Activated naive CD4-positive, alpha-beta T cell treated with anti-CD3 and anti-CD28 coated beads for 36 hours (primary cell): ENCODE results near the gene CYTH2. TPM values are rescaled to one million over a fixed set of nuclear protein-coding genes. Genes with fewer than 3 reads are reported as not detected.

Experiments used
- CTCF ChIA-PET: fragments of 350-600 bp; sonication (Branson Sonifier 250); formaldehyde crosslinking; loops from one replicate; lab custom pipeline; 2021; ENCODE audit warnings: antibody characterized with exemption; lab: Charles Lee
- DNase-seq: peaks from one replicate; pipeline ENCODE4 v3.0.0-alpha.2; 2020
- H3K27ac Mint-ChIP-seq: one replicate; pipeline ENCODE4 v1.8.0; 2021; ENCODE audit warnings: mild to moderate bottlenecking, mixed read lengths
- H3K27me3 Mint-ChIP-seq: one replicate; pipeline ENCODE4 v1.8.0; 2021; ENCODE audit warnings: low read depth, mixed read lengths
- H3K36me3 Mint-ChIP-seq: one replicate; pipeline ENCODE4 v1.8.0; 2021; ENCODE audit warnings: low read depth, mixed read lengths
- H3K4me1 Mint-ChIP-seq: one replicate; pipeline ENCODE4 v1.8.0; 2021; ENCODE audit warnings: low read depth, mixed read lengths
- H3K4me3 Mint-ChIP-seq: one replicate; pipeline ENCODE4 v1.8.0; 2021; ENCODE audit warnings: mild to moderate bottlenecking, moderate library complexity, mixed read lengths
- H3K9me3 Mint-ChIP-seq: one replicate; pipeline ENCODE4 v1.8.0; 2021; ENCODE audit warnings: mixed read lengths
- intact Hi-C: fragments of 100-400 bp; cut with micrococcal nuclease; formaldehyde crosslinking; loops from one replicate; pipeline ENCODE4 v1.15.1; 2023
- total RNA-seq, 2 experiments: library from RNA; stranded (reverse); gene quantifications; one replicate each; pipeline ENCODE4 v1.2.3, GENCODE V29; 2021

CYTH2 gene
- total RNA-seq, 2 experiments from 2014 or later: 36.7 to 38.0 TPM

DNA sequence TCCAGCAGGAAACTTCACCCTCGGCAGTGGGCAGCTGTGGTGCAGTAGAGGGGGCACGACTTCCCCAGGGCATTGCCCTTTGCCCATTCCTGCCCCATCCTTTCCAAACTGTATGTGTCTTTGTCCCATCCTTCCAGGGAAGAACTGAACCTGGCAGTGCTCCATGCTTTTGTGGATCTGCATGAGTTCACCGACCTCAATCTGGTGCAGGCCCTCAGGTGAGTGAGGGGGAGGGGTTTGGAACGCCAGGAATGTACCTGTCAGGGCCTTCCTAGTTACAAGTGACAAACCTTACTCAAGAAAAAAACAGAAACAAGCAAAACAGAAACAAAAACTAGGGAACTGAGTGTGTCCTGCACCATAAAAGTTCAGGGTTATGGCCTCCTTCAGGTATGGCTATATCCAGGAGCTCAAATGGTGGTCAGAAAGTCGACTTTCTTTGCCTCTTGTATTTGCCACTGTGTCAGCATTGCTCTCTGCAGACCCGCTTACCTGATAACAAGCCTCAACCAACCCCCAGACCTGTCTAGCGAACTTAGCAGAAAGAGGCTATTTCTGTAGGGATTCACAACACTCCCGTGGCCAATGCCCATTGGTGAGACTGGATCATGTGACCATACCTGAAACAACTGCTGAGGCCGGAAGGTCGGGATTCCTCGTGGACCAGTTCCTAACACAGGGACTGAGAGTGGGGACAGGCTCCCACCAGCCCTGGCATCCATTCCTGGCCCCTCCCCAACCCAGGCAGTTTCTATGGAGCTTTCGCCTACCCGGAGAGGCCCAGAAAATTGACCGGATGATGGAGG is 4.2 kb downstream of the CYTH2 start:
- peaks cover 13% of the 10 kb centered on the region for H3K36me3 Mint-ChIP-seq
- no peak for DNase-seq
- H3K4me1 Mint-ChIP-seq: peaks cover 15% of the 10 kb centered on the region

DNA sequence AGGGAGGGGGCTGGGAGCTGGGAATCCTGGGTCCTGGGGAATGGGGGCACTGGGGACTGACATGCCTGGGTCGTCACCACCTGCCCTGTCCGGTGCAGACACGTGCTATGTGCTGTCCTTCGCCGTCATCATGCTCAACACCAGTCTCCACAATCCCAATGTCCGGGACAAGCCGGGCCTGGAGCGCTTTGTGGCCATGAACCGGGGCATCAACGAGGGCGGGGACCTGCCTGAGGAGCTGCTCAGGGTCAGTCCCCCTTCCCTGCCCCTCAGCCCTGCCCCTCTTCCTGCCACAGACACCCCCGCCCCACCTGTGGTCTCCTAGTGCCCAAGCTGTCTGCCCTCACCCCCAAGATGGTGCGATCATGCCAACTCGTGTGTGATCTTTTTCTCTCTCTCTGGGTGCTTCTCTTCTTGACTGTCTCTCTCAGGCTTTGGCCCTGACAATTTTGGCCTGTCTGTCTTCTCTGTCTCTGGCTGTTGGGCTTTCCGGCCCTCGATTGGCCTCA is 5.0 kb downstream of the CYTH2 start:
- Mint-ChIP-seq H3K27me3 (no peaks in the 10 kb centered on the region), H3K36me3 (peaks cover 13% of the 10 kb centered on the region), H3K9me3 (no peaks in the 10 kb centered on the region), H3K4me3 (no peak overlapping the region), H3K4me1 (peaks cover 11% of the 10 kb centered on the region), H3K27ac (no peak overlapping the region)
- CTCF ChIA-PET: interaction anchor here (1.0 kb wide), 1 partner anchor 15 kb away, joined by 4 read pairs; no protein-coding TSS in a partner anchor
- intact Hi-C loops: no loop called here
- DNase-seq: no peak

More for the DNA sequence above, 4.2 kb downstream of the CYTH2 start:
- intact Hi-C loops: no loop called here
- Mint-ChIP-seq H3K27ac (no peak overlapping the region), H3K27me3 (no peaks in the 10 kb centered on the region), H3K9me3 (no peaks in the 10 kb centered on the region), H3K4me3 (no peak overlapping the region)
- CTCF ChIA-PET: interaction anchor here (1.0 kb wide), 1 partner anchor 16 kb away, joined by 4 read pairs; no protein-coding TSS in a partner anchor

DNA sequence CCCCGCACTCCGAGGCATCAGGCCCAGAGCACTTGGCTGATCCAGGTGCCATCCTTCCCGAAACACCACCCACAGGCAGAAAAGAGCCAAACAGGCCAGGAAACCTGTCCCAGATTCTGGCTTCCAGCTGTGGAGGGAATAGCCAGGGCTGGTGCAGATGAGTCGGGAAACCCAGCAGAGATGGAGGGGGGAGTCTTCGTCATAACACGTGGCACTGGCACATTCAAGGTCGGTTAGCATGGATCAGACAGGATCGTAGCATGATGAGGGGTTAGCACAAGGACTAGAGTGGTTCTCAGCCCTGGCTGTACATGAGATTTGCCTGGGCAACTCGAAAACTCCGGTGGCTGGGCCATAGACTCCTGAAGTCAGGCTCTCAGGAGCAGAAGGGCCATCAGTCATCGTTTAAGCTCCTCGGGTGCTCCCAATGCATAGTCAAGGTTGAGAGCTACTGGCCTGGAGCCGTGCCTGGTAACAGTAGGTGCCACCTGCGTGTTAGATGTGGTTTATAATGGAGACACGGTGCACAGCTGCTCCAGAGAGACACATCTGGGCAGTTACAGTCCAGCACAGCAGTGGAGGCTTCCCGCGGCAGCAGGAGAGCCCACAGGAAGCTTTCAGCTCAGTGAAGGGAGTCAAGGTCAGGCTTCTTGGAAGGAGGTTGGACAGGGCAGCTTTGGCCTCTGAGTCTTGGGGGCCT is 6.3 kb downstream of the CYTH2 start:
- Mint-ChIP-seq H3K36me3 (peaks cover 13% of the 10 kb centered on the region), H3K4me3 (no peak overlapping the region), H3K27ac (peak overlapping the region; percentile 41), H3K4me1 (peaks cover 7% of the 10 kb centered on the region), H3K9me3 (no peaks in the 10 kb centered on the region), H3K27me3 (no peaks in the 10 kb centered on the region)
- intact Hi-C loops: no loop called here
- DNase-seq: no peak
- CTCF ChIA-PET: interaction anchor here (1.5 kb wide), 1 partner anchor 14 kb away, joined by 6 read pairs; no protein-coding TSS in a partner anchor

DNA sequence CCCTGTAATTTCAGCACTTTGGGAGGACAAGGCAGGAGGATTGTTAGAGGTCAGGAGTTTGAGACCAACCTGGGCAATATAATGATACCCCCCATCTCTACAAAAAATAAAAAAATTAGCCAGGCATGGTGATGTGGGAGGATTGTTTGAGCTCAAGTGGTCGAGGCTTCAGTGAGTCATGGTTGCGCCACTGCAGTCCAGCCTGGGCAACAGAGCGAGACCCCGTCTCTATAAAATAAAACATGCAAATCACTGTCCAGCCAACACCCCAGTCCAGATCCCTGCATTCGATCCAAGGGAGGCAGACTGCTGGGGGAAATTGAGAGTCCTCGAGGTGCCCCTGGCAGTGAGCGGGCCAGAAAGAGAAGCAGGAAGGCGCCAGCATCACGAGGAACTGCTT is 7.0 kb downstream of the CYTH2 start:
- Mint-ChIP-seq H3K9me3 (no peaks in the 10 kb centered on the region), H3K27ac (no peak overlapping the region), H3K4me1 (peaks cover 9% of the 10 kb centered on the region), H3K27me3 (no peaks in the 10 kb centered on the region), H3K36me3 (peaks cover 13% of the 10 kb centered on the region), H3K4me3 (no peak overlapping the region)
- CTCF ChIA-PET: interaction anchor here (1.5 kb wide), 1 partner anchor 13 kb away, joined by 6 read pairs; no protein-coding TSS in a partner anchor
- no peak for DNase-seq
- intact Hi-C loops: no loop called here

DNA sequence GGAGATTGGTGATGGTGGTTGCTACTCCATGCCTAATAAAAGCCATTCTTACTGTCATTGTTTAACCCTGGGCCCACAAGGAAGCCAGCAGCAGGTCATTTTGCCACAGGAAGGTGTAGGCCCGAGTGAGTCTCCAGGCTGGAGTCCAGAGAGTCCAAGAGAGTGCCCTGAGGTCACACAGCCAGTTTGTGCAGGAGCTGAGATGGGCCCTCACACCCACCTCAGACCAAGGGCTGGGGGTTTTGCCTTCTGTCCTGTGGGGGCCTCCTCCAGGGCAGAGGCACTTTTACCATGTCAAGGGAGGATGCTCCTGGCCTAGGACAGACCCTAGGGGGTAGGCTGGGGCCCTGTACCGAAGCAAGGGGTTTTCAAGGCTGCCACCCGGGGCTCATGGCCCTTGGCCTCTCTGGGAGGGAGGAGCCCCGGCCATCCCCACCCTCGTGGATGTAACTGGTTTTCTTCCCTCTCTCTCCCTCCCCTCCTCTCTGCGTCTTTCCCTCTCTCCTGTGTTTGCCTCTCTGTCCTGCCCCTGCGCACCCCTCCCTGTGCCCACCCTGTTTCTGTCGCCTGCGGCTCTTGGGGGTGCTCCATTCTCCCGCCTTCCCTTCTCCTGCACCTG is 8.0 kb downstream of the CYTH2 start:
- H3K36me3 Mint-ChIP-seq: peaks cover 10% of the 10 kb centered on the region
- DNase-seq: no peak
- H3K27me3 Mint-ChIP-seq: no peaks in the 10 kb centered on the region
- H3K27ac Mint-ChIP-seq: no peak overlapping the region
- intact Hi-C loops: no loop called here
- peaks cover 19% of the 10 kb centered on the region for H3K4me1 Mint-ChIP-seq
- CTCF ChIA-PET: interaction anchor here (1.0 kb wide), 1 partner anchor 13 kb away, joined by 3 read pairs; no protein-coding TSS in a partner anchor
- H3K9me3 Mint-ChIP-seq: no peaks in the 10 kb centered on the region
- no peak overlapping the region for H3K4me3 Mint-ChIP-seq

DNA sequence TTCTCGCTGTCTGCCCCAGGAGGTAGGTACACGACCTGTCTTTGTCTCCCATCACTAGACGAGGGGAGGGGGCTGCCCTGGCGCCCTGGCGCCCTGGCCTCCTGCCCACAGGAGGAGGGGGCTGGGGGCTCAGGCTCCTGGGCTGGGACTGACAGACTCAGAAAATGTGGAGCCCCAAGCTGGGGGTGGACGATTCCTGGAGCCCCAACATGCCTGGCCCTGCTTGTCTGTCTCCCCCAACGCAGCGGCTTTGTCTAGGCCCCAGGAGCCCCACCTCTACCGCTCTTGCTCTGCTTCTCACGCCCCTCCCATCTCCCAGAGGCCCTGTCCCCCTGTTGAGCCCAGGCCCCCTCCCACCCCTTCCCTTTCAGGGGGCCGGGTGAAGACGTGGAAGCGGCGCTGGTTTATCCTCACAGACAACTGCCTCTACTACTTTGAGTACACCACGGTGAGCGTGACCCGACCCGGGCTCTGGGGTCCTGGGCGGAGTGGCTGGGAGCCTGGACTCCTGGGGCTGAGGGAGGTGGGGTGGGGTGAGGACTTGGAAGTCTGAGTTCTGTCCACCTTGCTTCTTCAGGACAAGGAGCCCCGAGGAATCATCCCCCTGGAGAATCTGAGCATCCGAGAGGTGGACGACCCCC is 8.6 kb downstream of the CYTH2 start:
- H3K4me3 Mint-ChIP-seq: no peak overlapping the region
- H3K27ac Mint-ChIP-seq: no peak overlapping the region
- peaks cover 7% of the 10 kb centered on the region for H3K36me3 Mint-ChIP-seq
- no peak for DNase-seq
- H3K9me3 Mint-ChIP-seq: no peaks in the 10 kb centered on the region
- peaks cover 19% of the 10 kb centered on the region for H3K4me1 Mint-ChIP-seq
- H3K27me3 Mint-ChIP-seq: no peaks in the 10 kb centered on the region
- intact Hi-C loops: no loop called here
- CTCF ChIA-PET: interaction anchor here (1.0 kb wide), 1 partner anchor 12 kb away, joined by 3 read pairs; no protein-coding TSS in a partner anchor

DNA sequence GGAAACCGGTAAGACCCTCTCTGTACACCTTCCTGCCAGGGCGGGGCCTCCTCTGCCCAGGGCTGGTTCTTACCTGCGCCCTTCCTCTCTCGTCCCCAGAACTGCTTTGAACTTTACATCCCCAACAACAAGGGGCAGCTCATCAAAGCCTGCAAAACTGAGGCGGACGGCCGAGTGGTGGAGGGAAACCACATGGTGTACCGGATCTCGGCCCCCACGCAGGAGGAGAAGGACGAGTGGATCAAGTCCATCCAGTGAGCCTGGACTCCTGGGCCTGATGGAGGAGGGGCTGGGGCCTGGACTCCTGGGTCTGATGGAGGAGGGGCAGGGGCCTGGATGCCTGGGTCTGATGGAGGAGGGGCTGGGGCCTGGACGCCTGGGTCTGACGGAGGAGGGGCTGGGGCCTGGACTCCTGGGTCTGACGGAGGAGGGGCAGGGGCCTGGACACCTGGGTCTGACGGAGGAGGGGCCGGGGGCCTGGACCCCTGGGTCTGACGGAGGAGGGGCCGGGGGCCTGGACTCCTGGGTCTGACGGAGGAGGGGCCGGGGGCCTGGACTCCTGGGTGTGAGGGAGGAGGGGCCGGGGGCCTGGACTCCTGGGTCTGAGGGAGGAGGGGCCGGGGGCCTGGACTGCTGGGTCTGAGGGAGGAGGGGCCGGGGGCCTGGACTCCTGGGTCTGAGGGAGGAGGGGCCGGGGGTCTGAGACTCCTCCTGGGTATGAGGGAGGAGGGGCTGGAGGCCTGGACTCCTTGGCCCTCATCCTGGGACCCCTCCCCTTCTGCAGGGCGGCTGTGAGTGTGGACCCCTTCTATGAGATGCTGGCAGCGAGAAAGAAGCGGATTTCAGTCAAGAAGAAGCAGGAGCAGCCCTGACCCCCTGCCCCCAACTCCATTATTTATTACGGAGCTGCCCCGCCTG is 9.4 kb downstream of the CYTH2 start:
- intact Hi-C loops: no loop called here

DNA sequence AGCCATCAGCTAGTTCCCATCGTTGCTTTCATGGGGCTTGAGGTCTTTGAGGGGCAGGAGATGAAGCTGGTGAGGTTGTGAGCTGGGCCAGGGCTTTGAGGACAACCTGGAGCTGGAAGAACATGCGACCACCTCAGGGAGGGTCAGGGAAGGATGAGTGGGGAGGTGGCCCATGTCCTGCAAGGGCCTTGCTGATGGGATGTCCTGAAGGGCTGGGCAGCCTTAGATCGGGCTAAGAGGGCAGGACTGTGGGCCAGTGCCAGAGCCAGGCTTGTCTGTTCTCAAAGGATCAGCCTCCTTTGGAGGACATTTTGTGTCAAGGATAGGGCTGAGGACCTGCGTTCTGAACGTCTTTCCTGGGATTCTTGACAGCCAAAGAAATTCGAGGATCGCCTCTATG is 10.5 kb downstream of the CYTH2 start:
- no peaks in the 10 kb centered on the region for H3K9me3 Mint-ChIP-seq
- peak overlapping the region; percentile 75 for H3K4me3 Mint-ChIP-seq
- H3K27me3 Mint-ChIP-seq: no peaks in the 10 kb centered on the region
- intact Hi-C loops: no loop called here
- DNase-seq: no peak
- peaks cover 2% of the 10 kb centered on the region for H3K36me3 Mint-ChIP-seq
- CTCF ChIA-PET: interaction anchor here (3.0 kb wide), 1 partner anchor 10 kb away, joined by 25 read pairs; no protein-coding TSS in a partner anchor
- peak overlapping the region; percentile 9 for H3K27ac Mint-ChIP-seq
- peaks cover 19% of the 10 kb centered on the region for H3K4me1 Mint-ChIP-seq

More for the DNA sequence above, 9.4 kb downstream of the CYTH2 start:
- Mint-ChIP-seq H3K27me3 (no peaks in the 10 kb centered on the region), H3K27ac (no peak overlapping the region), H3K9me3 (no peaks in the 10 kb centered on the region), H3K4me3 (no peak overlapping the region), H3K36me3 (peaks cover 5% of the 10 kb centered on the region), H3K4me1 (peaks cover 19% of the 10 kb centered on the region)
- CTCF ChIA-PET: interaction anchor here (3.0 kb wide), 1 partner anchor 11 kb away, joined by 25 read pairs; no protein-coding TSS in a partner anchor
- DNase-seq: no peak

DNA sequence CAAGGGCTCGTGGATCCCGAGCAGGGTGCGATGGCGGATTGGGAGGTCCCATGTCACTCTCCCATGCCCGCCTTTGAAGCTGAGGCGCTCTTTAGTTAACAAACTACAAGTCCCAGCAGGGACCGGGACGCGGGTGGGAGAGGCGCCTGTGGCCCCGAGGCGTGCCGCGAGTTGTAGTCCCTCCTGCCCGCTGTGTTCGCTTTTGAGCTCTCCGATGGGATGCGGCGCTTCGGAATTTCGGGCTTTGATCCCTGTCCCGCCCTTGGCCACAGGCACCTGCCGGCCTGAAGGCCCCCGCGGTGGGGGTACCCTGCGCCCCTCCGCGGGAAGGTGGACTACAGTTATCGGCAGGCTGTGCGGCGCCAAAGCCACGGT is 11.0 kb downstream of the CYTH2 start:
- H3K36me3 Mint-ChIP-seq: peaks cover 2% of the 10 kb centered on the region
- H3K27ac Mint-ChIP-seq: peak overlapping the region; percentile 79
- intact Hi-C loops: no loop called here
- H3K27me3 Mint-ChIP-seq: no peaks in the 10 kb centered on the region
- no peaks in the 10 kb centered on the region for H3K9me3 Mint-ChIP-seq
- H3K4me1 Mint-ChIP-seq: peaks cover 19% of the 10 kb centered on the region
- H3K4me3 Mint-ChIP-seq: peak overlapping the region; percentile 75
- peak; percentile 40 for DNase-seq
- CTCF ChIA-PET: interaction anchor here (3.0 kb wide), 1 partner anchor 9 kb away, joined by 25 read pairs; no protein-coding TSS in a partner anchor

DNA sequence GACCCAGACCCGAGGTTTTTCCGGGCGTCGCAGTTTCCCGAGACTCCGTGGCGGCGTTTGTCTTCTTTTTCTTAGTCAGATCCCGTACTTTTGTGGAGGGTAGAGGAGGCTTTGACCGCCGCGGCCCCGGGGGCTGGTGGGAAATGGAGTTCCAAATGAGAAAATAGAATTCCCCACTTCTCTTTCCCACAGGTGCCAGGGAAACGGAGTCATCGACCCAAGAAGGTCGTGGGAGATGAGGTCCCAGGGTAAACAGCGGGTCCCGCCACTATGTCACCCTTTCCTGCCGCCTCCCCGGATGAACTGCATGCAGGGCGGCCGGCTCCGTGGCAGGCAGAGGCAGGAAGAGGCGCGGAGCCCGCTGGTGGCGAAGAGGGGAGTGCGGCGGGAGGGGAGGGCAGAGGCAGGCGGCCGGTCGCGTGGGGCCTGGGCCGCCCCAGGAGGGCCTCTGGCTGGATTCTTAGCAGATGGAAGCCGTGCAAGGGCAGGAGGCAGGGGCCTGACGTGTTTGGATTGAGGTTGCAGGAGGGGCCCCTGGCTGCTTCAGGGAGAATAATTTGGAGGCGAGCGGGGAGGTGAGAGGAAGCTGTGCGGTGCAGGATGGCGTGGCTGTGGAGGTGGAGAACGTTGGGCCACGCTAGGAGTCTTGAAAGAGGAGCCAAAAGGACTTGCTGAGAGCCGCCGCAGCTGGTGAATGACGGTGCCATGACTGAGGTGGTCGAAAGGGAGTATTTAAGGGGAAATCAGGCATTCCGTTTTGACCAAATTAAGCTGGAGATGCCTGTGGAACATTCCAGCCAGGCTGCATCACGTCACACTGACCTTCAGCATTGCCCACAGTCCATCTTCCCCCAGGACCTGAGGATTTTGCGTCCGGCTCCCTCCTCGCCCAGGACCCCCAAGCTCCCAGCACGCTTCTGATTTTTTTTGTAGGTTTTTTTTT is 11.7 kb downstream of the CYTH2 start:
- DNase-seq: peak; percentile 70
- intact Hi-C loops: no loop called here
- peak overlapping the region; percentile 79 for H3K27ac Mint-ChIP-seq
- CTCF ChIA-PET: interaction anchor here (0.6 to 3.0 kb wide), 4 partner anchors 9 to 161 kb away, joined by 3 to 25 read pairs (median 6); no protein-coding TSS in a partner anchor
- no peaks in the 10 kb centered on the region for H3K27me3 Mint-ChIP-seq
- no peaks in the 10 kb centered on the region for H3K9me3 Mint-ChIP-seq
- H3K4me3 Mint-ChIP-seq: peak overlapping the region; percentile 75
- peaks cover 2% of the 10 kb centered on the region for H3K36me3 Mint-ChIP-seq
- H3K4me1 Mint-ChIP-seq: peaks cover 19% of the 10 kb centered on the region
